ACC112 (cell line): ENCODE data around the gene STAT1.

Source experiments
- H2AFZ ChIP-seq: fragments of 200-600 bp; sonication (generic); one replicate; pipeline ENCODE4 v1.6.0; 2017; ENCODE audit warnings: antibody characterized with exemption, low read length; ENCODE audit not compliant: unreplicated experiment
- H3K27ac ChIP-seq: fragments of 200-600 bp; sonication (generic); 2 replicates; pipeline ENCODE4 v1.5.1; 2014; ENCODE audit warnings: low read depth, mild to moderate bottlenecking, antibody characterized with exemption, low read length, moderate library complexity
- H3K27me3 ChIP-seq: fragments of 200-600 bp; sonication (generic); 2 replicates; pipeline ENCODE4 v1.6.1; 2014; ENCODE audit warnings: mild to moderate bottlenecking, antibody characterized with exemption, low read length, moderate library complexity, mixed read lengths; ENCODE audit not compliant: insufficient read depth
- H3K36me3 ChIP-seq: fragments of 200-600 bp; sonication (generic); 2 replicates; pipeline ENCODE4 v1.6.1; 2016; ENCODE audit warnings: mild to moderate bottlenecking, antibody characterized with exemption, low read length, moderate library complexity, mixed read lengths; ENCODE audit not compliant: insufficient read depth
- H3K4me1 ChIP-seq: fragments of 200-600 bp; sonication (generic); one replicate; pipeline ENCODE4 v1.6.1; 2016; ENCODE audit warnings: low read length, mixed read lengths; ENCODE audit not compliant: insufficient read depth, unreplicated experiment, control insufficient read depth
- H3K4me3 ChIP-seq: fragments of 200-600 bp; sonication (generic); 2 replicates; pipeline ENCODE4 v1.5.1; 2014; ENCODE audit warnings: mild to moderate bottlenecking, low read depth, low read length
- H3K79me2 ChIP-seq: fragments of 200-600 bp; sonication (generic); one replicate; pipeline ENCODE4 v1.6.0; 2016; ENCODE audit warnings: low read length; ENCODE audit not compliant: control insufficient read depth, unreplicated experiment, insufficient read depth

The STAT1 gene

GRCh38 chr2:191048073-191048472 lies 34.1 kb upstream of the STAT1 start:
- peak overlapping the region; percentile 98 for H3K27ac ChIP-seq

GRCh38 chr2:191045141-191045540 lies 31.2 kb upstream of the STAT1 start:
- no peak overlapping the region for H2AFZ ChIP-seq
- H3K27ac ChIP-seq: peak overlapping the region; percentile 48
- no peak overlapping the region for H3K4me3 ChIP-seq
- no peaks in the 10 kb centered on the region for H3K79me2 ChIP-seq
- H3K4me1 ChIP-seq: peaks cover 48% of the 10 kb centered on the region
- peaks cover 6% of the 10 kb centered on the region; the same call in 1 of the 2 replicates for H3K36me3 ChIP-seq
- no peaks in the 10 kb centered on the region for H3K27me3 ChIP-seq

More at GRCh38 chr2:191048073-191048472, 34.1 kb upstream of the STAT1 start:
- H3K36me3 ChIP-seq: peaks cover 6% of the 10 kb centered on the region; the same call in 1 of the 2 replicates
- H3K4me3 ChIP-seq: no peak overlapping the region
- H3K79me2 ChIP-seq: no peaks in the 10 kb centered on the region
- H3K4me1 ChIP-seq: peaks cover 63% of the 10 kb centered on the region
- H2AFZ ChIP-seq: no peak overlapping the region
- H3K27me3 ChIP-seq: no peaks in the 10 kb centered on the region

- H3K27ac ChIP-seq: peak overlapping the region; percentile 55
- no peaks in the 10 kb centered on the region for H3K79me2 ChIP-seq
- no peaks in the 10 kb centered on the region for H3K27me3 ChIP-seq
- H3K4me1 ChIP-seq: peaks cover 42% of the 10 kb centered on the region
- no peak overlapping the region for H3K4me3 ChIP-seq
- H2AFZ ChIP-seq: no peak overlapping the region
- H3K36me3 ChIP-seq: peaks cover 6% of the 10 kb centered on the region; the same call in 1 of the 2 replicates
Observed at GRCh38 chr2:191043438-191043837, 29.5 kb upstream of the STAT1 start.

- Histone ChIP-seq H2AFZ (peak overlapping the region; percentile 67), H3K4me3 (peak overlapping the region; percentile 9; the same call in 1 of the 2 replicates), H3K36me3 (peaks cover 6% of the 10 kb centered on the region; the same call in 1 of the 2 replicates), H3K27ac (peak overlapping the region; percentile 52), H3K27me3 (no peaks in the 10 kb centered on the region), H3K79me2 (no peaks in the 10 kb centered on the region), H3K4me1 (peaks cover 46% of the 10 kb centered on the region)
Observed at GRCh38 chr2:191041418-191042161, 27.6 kb upstream of the STAT1 start.

GRCh38 chr2:191039616-191040015 lies 25.6 kb upstream of the STAT1 start:
- Histone ChIP-seq H3K4me1 (peaks cover 42% of the 10 kb centered on the region), H3K36me3 (peaks cover 6% of the 10 kb centered on the region; the same call in 1 of the 2 replicates), H3K27ac (no peak overlapping the region), H3K27me3 (no peaks in the 10 kb centered on the region), H2AFZ (no peak overlapping the region), H3K4me3 (no peak overlapping the region), H3K79me2 (no peaks in the 10 kb centered on the region)

GRCh38 chr2:191038741-191039140 lies 24.8 kb upstream of the STAT1 start:
- Histone ChIP-seq H3K27ac (peak overlapping the region; percentile 88), H2AFZ (peak overlapping the region; percentile 28)

GRCh38 chr2:191038241-191038725 lies 24.3 kb upstream of the STAT1 start:
- Histone ChIP-seq H2AFZ (peak overlapping the region; percentile 82), H3K4me3 (peak overlapping the region; percentile 23; the same call in 1 of the 2 replicates), H3K36me3 (no peaks in the 10 kb centered on the region), H3K27me3 (no peaks in the 10 kb centered on the region), H3K79me2 (no peaks in the 10 kb centered on the region), H3K4me1 (peaks cover 38% of the 10 kb centered on the region), H3K27ac (peak overlapping the region; percentile 88)

More at GRCh38 chr2:191038741-191039140, 24.8 kb upstream of the STAT1 start:
- H3K36me3 ChIP-seq: no peaks in the 10 kb centered on the region
- no peaks in the 10 kb centered on the region for H3K79me2 ChIP-seq
- no peaks in the 10 kb centered on the region for H3K27me3 ChIP-seq
- H3K4me3 ChIP-seq: peak overlapping the region; percentile 23; the same call in 1 of the 2 replicates
- H3K4me1 ChIP-seq: peaks cover 42% of the 10 kb centered on the region

GRCh38 chr2:191037351-191037750 lies 23.4 kb upstream of the STAT1 start:
- Histone ChIP-seq H3K27ac (peak overlapping the region; percentile 88), H3K36me3 (no peaks in the 10 kb centered on the region), H2AFZ (peak overlapping the region; percentile 82), H3K4me3 (no peak overlapping the region), H3K79me2 (no peaks in the 10 kb centered on the region), H3K4me1 (peaks cover 43% of the 10 kb centered on the region), H3K27me3 (no peaks in the 10 kb centered on the region)

- no peaks in the 10 kb centered on the region for H3K27me3 ChIP-seq
Observed at GRCh38 chr2:191036363-191036762, 22.4 kb upstream of the STAT1 start.

GRCh38 chr2:191032588-191033429 lies 18.8 kb upstream of the STAT1 start:
- H3K27ac ChIP-seq: no peak overlapping the region
- H3K4me1 ChIP-seq: peaks cover 26% of the 10 kb centered on the region
- H3K36me3 ChIP-seq: no peaks in the 10 kb centered on the region
- no peaks in the 10 kb centered on the region for H3K79me2 ChIP-seq
- H3K27me3 ChIP-seq: no peaks in the 10 kb centered on the region
- H2AFZ ChIP-seq: no peak overlapping the region
- H3K4me3 ChIP-seq: no peak overlapping the region

More at GRCh38 chr2:191036363-191036762, 22.4 kb upstream of the STAT1 start:
- Histone ChIP-seq H3K79me2 (no peaks in the 10 kb centered on the region), H2AFZ (no peak overlapping the region), H3K4me1 (peaks cover 36% of the 10 kb centered on the region), H3K27ac (no peak overlapping the region), H3K4me3 (no peak overlapping the region), H3K36me3 (no peaks in the 10 kb centered on the region)
